Measurements from ENCODE around the gene BCORL1.
A peak's percentile ranks its signal among the peaks of the same experiment; 100 is the strongest.

The BCORL1 gene

DNA sequence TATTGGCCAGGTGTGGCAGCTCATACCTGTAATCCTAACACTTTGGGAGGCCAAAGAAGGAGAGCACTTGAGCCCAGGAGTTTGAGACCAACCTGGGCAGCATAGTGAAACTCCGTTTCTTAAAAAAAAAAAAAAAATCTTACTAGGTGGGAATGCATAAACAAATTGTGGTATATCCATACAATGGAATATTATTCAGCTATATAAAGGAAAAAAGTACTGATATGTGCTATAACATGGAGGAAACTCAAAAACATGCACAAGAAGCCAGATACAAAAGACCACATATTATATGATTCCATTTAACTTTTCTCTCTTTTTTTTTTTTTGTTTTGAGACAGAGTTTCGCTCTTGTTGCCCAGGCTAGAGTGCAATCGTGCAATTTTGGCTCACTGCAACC lies 13.5 kb upstream of the BCORL1 start:
- DNase-seq: no peak

DNA sequence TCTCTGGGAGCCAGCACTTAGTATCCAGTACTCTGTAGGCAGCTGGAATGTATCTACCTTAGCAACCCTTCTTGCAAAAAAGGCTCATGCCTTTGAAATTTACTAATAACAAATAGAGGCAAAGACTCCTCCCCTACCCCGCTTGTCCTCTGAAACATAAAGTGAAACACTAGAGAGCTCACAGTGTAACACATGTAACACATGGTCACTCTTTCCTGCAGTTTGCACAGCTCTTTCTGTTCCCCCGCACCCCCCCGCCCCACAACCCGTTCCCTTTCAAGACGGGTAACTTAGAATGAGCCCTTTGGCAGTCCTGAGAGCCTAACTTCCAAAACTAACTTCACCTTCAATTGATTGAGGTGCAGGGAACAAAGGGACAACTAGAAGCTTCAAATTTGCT lies 6.0 kb upstream of the BCORL1 start:
- no peak for DNase-seq

DNA sequence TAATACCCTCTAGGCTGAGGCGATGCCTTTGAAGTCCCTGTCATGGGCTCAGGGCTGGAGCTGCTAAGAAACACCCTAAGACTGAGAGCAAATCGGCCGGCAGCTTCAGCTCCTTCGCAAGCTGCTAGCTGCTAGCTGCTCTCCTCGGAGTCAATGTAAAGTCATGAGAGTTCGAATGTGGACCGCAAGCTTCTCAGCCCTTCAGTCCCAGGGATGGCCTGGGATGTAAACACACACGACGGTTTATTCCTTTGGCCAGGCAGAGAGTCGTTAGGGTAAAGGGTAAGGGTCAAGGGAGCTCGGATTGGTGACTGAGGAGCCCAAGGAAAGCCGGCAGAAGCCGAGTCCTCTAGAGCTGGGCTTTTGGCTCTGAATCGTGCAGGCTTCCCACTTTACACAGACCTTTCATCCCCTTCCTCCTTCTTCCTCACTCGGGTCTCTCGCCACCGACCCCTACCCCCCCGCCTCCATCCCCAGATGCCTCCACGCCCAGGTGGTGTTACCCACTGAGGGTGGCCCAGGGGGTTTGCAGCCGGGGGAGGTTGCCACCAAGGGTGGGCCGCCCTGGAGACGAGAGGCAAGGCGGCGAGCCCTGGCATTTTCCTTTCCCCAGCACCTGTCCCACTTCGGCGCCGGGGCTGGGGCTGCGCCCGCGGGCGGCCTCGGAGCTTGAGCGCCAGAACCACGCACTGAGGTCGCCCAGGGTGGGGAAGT lies 3.1 kb upstream of the BCORL1 start:
- DNase-seq: no peak

DNA sequence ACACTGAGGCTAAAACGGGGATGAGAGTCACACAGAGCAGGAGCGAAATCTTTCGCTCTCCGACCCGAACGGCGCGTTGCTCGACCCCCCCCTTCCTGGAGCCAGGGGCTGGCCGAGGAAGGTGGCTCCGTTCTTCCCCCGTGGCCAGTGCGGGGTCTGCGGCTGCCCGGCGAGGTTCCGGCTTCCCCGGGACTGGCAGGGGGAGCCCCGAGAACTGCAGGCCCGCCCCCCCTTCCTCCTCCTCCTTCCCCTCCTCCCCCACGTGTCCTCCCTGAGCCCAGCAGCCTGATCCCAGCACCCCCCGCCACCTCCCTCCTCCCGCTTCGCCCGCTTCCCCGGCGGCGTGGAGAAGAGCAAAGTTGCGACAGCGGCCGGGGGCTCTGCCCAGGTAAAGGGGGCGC lies 2.4 kb upstream of the BCORL1 start:
- DNase-seq: peak; percentile 8

DNA sequence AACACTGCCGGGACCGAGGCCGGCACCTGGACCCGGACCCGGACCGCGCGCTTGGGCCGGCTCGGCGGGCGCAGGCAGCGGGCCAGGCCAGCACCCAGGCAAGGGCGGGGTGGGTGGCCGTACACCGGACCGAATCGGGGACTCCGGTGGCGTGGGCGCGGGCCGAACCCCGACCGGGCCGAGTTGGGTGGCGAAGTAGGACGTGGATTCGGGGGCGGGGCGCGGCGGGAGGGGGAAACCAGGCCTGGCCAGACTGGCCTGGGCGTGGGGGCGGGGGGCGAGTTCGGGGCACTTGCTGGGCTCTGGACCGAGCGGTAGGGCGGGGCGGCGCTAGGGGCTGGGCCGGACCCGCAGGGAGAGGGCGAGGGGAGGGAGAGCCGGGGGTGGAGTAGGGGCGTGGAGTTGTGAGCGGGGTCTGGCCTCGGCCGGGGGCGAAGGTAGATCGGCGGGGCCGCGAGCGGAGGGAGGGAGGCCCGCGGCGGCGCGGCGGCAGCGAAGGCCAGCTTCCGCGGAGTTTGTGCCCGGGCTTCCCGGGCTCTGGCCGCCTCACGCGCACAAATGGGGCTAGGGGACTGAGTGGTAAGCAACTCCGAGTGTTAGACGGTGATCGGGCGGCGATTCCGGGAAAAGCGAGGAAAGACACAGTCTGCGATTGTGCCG lies 1.8 kb upstream of the BCORL1 start:
- DNase-seq: peak; percentile 14

DNA sequence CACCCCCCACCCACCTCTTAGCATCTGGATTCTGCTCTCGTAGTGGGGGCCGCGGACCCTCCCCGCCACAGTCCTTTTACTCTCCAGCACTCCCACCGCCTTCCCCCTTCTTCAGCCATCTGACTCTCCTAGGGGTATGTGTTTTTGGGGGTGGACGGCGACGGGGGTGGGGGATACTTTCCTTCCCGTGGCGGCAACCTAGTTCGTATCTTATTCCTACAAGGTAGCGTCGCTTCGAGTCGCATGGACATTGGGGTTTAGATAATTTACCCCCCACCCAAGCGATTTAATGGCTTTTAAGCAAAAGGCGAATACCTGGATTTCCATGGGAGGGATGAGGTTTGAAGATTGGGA lies 1.3 kb upstream of the BCORL1 start:
- no peak for DNase-seq

DNA sequence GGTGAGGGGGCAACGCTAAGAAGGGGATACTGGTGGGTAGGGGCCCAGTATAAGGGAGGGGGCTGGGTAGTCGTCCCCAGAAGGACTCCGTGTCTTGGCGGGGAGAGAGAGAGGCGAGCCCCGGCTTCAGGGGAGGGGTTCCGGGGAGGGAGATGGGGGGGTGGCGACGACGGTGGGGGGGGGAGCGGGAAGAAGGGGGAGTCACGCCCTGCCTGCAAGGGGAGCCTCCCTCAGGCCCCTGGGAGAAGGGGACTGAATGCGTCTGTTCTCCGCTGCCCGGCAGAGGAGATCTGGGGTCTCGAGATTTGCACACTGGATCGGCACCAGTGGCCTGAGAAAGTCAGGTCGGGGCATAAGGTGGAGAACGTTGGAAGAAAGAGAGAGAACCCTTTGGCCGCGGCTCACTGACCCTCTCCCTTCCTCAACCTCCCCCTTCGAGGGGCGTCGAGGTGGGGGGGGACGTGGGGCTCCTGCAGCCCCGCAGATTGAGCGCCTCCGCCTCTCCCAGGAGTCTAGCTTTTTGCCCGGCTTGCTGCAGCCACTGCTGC lies 609 bp upstream of the BCORL1 start:
- DNase-seq: no peak

DNA sequence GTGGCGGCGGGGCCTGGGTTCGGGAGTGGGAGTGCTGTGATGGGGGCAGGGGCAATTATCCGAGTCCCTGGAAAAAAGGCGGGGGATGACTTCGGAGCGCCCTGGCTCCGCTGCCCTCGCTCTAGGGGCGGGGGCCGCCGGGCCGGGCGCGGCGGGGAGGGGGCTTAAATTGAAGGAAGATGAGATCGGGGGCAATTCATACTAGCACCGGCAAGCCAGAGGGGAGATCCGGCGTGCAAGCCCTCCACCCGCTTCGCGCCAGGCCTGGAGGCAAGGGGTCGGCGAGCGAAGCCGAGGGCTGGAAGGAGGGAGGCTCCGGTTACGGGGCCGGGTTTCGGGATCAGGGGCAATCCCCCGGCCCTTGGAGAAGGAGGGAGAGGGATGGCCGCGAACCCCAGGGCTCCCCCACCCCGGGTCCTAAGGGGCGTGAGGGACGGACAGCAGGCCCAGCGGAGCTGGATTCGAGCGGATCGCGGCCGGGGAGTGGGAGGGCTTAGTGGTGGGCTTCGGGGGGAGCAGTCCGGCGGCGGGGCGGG lies 1.2 kb downstream of the BCORL1 start:
- DNase-seq: no peak

DNA sequence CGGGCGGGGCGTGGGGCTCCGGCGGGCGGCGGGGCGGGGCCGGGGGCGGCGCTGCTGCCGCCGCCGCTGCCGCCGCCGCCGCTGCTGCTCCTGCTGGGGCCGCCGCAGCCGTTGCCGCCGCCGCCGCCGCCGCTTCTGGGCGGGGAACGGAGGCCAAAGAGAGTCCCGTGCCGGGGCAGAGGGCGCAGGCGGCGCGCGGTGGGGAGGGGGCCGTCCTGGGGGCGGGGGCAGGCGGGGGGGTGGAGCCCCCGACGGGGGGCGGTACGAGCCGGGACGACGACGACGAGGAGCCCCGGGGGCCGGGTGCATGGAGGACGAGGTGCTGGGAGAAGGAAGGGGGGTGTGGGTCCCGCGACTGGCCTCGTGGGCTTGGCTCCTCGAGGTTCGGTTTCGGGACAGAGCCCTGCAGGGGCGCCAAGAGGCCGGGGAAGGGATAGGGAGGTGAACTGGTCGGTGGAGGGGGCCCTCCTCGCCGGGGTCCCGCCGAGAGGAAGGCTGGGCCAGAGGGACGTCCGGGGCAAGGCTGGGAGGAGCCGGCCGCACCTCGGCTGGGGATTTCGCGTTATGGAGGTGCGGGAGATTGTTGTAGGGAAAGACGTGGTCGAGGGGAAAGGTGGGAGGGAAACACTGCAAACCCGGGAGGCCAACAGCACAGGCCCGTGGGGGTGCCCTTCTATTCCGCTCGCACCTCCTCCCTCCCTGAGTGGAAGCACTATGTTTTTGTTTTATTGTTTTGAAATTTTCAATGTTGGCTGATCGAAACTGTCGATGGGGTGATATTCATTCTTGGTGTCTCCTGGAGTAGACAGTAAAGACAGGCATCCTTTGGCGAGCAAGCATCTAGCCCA lies 1.9 kb downstream of the BCORL1 start:
- peak; percentile 30 for DNase-seq

DNA sequence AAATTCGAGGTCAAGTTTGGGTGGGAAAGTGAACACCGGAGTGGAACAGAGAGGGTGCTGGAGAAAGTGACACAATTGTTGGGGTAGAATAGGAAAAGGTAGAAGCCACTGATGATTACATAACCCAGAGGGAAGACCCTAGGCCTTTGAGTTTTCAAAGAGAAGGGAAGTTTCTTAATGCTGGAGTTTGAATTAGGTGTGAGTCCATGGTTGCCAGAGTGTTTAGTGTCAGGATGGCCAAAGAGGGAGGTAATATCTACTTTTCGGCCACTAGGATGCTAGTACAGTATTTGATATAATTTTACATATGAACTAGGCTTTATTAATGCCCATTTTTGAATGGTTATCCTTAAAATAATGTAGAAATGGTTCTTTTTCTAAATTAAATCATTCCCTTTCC lies 5.4 kb downstream of the BCORL1 start:
- DNase-seq: no peak

DNA sequence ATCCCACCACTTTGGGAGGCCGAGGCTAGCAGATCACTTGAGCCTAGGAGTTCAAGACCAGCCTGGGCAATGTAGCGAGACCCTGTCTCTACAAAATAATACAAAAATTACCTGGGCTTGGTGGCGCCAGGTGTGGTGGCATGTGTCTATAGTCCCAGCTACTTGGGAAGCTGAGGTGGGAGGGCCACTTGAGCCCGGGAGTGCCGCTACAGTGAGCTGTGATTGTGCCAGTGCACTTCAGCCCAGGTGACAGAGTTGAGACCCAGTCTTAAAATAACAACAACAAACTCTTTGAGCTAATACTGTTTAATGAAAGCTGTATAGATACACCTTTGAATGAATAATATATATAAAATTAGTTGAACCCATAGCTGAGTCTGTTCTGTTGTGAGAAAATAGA lies 9.7 kb downstream of the BCORL1 start:
- no peak for DNase-seq

DNA sequence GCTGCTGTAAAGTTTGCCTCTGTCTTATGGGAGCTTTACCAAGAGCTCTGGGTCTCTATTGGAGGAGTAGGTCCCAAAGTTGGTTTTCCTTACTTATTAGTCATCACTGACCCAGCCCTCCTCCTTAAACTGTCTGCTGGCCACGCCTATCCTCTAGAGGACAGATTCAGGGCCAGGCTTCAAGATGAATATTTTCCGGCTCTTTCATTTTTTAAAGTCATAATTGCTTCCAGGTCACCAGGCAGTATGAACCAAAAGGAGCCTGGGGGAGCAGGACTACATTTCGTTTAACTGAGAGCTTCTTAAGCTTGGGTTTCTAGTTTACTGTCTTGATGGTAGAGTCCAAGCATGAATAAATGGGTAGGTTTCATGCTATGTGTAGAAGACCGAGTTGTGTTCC lies 13.7 kb downstream of the BCORL1 start:
- DNase-seq: no peak

DNA sequence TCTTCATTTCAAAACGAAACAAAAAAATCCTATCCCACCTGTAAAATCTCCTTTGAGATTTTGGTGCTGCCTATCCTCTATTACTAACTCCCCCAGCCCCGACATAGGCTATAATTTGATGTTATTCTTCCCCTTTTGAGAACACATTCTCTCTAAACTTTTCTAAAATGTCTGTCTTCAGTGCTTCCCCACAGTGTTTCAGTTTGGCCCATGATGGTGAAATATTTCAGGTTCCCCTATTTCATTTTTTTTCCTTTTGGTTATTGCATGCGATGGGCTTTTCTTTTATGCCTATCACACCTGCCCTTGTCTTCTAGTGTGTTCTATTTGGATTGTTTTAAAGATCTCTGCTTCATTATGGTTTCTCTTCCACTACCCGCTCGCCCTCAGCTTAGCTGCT lies 14.7 kb downstream of the BCORL1 start:
- DNase-seq: no peak

DNA sequence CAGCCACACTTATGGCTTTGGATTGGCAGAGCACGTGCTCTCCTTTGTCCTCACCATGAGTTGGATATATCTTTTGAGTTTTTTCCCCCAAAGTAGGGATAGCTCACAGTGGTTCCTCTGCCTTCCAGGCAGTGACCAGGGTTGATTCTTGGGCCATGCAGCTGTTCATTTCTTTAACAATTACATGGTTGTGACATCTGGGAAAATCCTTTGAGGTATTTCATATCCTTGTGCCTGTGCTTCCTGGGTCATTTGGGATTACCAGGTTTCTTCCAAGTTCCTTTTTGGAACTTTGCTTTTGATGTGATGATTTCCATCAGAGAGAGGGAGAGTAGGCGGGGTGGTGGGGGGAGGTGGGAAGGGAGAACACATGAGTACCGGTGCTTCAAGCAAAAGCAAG lies 15.6 kb downstream of the BCORL1 start:
- no peak for DNase-seq

DNA sequence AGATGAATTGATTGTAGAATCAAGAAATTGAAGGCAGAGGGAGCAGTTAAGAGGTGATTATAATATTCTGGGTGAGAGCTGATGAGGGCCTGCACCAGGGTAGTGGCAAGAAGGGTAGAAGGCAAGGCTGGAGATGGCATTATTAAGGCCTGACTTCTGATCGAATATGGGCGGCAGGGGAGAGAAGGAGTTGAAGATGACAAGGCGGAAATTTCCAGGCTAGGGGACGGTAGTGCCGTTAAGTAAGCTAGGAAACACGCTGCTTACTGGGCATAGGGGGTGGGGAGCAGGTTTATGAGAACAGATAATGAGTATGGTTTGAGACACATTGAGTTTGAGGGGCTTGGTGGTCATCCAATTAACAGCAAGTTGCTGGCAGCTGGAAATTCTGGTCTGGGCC lies 19.5 kb downstream of the BCORL1 start:
- no peak for DNase-seq

DNA sequence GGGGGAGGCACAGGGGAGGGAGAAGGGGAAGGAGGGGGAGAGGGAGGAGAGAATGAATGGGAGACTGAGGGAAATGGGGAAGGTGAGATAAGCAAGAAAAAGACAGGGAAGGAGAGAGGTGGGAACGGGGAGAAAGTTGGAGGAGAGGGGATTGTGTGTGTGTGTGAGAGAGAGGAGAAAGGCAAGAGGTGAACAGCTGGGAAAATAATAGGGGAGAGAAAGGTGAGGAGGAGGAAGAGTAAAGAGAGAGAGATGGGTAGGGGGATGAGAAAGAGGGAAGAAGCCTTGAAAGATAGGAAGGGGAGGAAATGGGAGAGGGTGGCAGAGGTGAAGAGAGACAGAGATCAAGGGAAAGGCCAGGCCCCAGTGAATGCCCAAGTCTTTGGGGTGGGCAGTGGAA lies 20.1 kb downstream of the BCORL1 start:
- DNase-seq: no peak

DNA sequence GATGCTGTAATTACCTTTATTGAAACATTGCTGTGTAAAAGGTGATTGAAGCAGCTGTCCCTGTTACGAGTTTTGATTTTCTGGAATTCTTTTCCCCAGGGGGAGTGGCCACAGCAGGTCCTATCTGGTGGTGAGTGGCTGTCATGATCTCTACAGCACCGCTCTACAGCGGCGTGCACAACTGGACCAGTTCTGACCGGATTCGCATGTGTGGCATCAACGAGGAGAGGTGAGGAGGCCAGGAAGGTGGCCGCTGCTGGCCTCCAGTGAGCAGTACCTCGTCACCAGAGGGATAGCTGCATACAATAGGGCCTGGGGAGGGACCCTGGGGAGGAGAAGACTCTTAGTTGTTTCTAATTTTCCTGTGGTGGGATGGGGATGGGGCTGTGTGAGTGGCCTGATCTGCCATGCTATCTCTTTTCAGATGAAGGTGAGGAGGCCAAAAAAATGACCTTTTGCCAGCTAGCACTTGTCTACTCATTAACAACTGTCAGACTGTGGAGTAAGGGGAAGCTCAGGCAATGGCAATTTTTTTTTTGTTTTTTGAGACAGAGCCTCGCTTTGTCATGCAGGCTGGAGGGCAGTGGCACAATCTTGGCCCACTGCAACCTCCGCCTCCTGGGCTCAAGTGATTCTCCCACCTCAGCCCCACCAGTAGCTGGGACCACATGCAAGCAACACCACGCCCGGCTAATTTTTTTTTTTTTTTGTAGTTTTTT lies 22.8 kb downstream of the BCORL1 start:
- DNase-seq: no peak

DNA sequence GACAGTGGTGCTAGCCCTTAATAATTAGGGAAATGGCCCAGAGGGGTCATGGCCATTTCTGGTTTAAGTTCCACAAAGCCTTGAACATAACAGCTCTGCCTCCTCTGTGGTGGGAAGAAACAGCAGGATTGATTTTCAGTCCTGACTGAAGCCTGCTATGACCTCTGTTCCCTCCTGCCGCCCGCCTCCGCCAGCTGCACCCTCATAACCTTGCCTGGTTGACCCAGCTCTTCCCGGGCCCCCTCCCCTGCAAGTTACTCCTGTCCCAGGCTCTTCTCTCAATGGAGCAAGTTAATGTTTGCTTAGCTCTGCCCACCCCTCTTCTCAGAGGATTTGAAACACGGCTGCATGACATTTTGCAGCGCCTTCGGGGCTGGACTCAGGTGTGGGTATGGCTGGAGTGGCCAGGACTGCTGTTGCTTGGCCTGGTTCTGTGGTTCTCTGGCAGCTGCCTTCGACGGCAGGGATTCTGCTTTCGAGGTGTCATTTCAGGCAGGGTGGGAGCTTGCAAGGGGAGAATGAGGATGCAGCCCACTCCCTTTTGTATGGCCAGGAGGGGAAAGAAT lies 27.3 kb downstream of the BCORL1 start:
- DNase-seq: no peak

DNA sequence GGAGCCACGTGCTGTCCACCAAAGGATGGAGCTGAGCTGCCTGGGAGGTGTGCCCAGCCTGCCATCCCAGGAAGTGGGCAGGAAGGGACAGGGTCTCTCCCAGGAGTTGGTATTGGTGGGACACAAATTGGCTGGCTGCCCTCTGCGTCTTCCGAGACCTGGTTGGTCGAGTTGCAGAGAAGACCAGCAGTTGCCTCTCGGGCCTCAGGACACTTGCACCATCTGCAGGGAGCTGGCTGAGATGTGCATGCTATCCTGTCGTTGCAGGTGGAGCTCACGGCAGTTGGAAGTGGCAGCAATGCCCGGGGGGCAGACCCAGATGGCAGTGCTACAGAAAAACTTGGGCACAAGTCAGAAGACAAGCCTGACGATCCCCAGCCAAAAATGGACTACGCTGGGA lies 30.2 kb downstream of the BCORL1 start:
- DNase-seq: no peak

DNA sequence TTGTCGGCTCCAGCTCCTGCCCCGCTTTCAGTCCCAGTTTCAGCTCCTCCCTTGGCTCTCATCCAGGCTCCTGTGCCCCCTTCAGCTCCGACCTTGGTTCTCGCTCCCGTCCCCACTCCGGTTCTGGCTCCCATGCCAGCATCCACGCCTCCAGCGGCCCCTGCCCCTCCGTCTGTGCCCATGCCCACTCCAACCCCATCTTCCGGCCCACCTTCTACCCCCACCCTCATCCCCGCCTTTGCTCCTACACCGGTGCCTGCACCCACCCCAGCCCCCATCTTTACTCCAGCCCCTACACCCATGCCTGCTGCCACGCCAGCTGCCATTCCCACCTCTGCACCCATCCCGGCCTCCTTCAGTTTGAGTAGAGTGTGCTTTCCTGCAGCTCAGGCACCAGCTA lies 31.2 kb downstream of the BCORL1 start:
- no peak for DNase-seq

DNA sequence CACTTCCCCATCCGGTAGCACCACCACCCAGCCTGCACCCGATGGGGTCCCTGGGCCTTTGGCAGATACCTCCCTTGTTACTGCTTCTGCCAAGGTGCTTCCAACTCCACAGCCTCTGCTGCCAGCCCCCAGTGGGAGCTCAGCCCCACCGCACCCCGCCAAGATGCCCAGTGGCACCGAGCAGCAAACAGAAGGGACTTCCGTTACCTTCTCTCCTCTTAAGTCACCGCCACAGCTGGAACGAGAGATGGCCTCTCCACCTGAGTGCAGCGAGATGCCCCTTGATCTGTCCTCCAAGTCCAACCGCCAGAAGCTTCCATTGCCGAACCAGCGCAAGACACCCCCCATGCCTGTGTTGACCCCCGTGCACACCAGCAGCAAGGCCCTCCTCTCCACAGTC lies 31.9 kb downstream of the BCORL1 start:
- no peak for DNase-seq

DNA sequence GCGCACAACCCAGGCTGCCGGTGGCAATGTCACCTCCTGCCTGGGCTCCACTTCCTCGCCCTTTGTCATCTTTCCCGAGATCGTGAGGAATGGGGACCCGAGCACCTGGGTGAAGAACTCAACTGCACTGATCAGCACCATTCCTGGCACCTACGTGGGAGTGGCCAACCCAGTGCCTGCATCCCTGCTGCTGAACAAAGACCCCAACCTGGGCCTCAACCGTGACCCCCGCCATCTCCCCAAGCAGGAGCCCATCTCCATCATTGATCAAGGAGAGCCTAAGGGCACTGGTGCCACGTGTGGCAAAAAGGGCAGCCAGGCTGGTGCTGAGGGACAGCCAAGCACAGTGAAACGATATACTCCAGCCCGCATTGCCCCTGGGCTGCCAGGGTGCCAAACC lies 32.3 kb downstream of the BCORL1 start:
- no peak for DNase-seq

DNA sequence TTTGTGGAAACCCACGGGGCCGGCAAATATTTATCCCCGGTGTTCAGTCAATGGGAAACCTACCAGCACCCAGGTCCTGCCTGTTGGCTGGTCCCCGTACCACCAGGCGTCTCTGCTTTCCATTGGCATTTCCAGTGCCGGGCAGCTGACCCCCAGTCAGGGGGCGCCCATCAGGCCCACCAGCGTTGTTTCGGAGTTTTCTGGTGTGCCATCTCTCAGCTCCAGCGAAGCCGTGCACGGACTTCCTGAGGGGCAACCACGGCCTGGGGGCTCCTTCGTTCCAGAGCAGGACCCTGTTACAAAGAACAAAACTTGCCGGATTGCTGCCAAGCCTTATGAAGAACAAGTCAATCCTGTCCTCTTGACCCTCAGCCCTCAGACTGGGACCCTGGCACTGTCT lies 32.7 kb downstream of the BCORL1 start:
- DNase-seq: no peak

All from stimulated activated naive CD4-positive, alpha-beta T cell treated with Interleukin-2 at 50 U/mL for 16 hours (primary cell).